HCT116 (cell line): Measurements from ENCODE around the gene GLCE.

Source experiments
- CTCF ChIP-seq, 3 experiments: fragments of 200-600 bp in 1 of 3; sonication (generic) in 1 of 3; IDR thresholded peaks in 2 of 3; conservative IDR thresholded peaks in 1 of 3; 2 replicates each; pipeline ENCODE4 v1.5.1; 2012 to 2017; ENCODE audit warnings: low read depth in 2 of 3, low read length in 2 of 3, antibody characterized with exemption in 1 of 3, borderline replicate concordance in 1 of 3, control low read depth in 1 of 3, mild to moderate bottlenecking in 1 of 3, mixed read lengths in 1 of 3, mixed run types in 1 of 3, moderate library complexity in 1 of 3; ENCODE audit not compliant: insufficient read depth in 1 of 3
- JUND ChIP-seq: IDR thresholded peaks from 2 replicates; pipeline ENCODE4 v1.6.1; 2012

GRCh38 chr15:69226023-69226355 lies 65.6 kb downstream of the GLCE start:
- TF ChIP-seq JUND (no peak), CTCF (IDR thresholded peaks at IDR 0.05 in 2 of 3, conservative IDR thresholded peaks at IDR 0.05 in 1 of 3; ENCODE audit: borderline replicate concordance in 1 of 3, insufficient read depth in 1 of 3, low read depth in 2 of 3, low read length in 2 of 3) (peak in 1 of 3 experiments; percentile 1; a peak in 1 of 6 replicates)
